ENCODE results near the gene VPS26A.

VPS26A gene

GRCh38 chr10:69179089-69179742, 55.2 kb downstream of the VPS26A start:
- DNase-seq (ENCODE audit: low spot score): no peak

- DNase-seq (ENCODE audit: low spot score): peak; percentile 90
Observed at GRCh38 chr10:69179743-69180524, 56.0 kb downstream of the VPS26A start, which contains the start of gene SUPV3L1. SUPV3L1 (plus strand) TSS chr10:69180234; CDS start chr10:69180292, 58 bp downstream.

DNA sequence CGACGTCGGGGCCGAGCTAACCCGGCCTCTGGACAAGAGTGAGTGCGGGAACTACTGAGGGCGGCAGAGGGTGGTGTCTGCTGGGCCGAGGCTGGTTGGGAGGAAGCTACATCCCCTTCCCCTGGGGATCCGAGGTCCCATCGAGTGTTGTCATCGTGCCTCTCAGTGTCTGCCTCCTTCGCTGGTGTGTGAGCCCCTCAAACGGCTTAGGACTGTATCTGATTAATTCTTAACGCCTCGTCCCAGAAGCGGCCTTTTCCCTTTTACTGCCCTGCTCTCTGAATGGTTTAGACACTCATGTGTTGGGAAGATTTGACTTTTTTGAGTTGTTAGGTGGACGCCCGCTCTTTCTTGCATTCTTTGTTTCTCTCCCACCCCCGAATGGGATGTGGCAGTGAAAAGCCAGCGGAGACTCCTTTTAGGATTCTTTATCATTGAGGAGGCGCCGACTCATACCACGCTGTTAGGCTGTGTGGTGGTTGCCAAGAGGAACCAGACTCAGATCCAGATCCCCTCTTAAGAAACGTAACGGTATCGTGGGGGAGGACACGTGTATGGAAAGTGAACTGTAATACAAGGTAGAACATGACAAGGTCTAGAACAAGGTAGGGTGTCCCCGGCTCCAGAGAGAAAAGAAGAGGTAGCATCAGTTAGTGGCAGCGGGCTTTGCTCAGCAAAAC, 56.7 kb downstream of the VPS26A start:
- DNase-seq (ENCODE audit: low spot score): no peak

GRCh38 chr10:69181433-69181832, 57.5 kb downstream of the VPS26A start:
- no peak for DNase-seq (ENCODE audit: low spot score)

GRCh38 chr10:69182005-69182404, 58.0 kb downstream of the VPS26A start:
- no peak for DNase-seq (ENCODE audit: low spot score)

DNA sequence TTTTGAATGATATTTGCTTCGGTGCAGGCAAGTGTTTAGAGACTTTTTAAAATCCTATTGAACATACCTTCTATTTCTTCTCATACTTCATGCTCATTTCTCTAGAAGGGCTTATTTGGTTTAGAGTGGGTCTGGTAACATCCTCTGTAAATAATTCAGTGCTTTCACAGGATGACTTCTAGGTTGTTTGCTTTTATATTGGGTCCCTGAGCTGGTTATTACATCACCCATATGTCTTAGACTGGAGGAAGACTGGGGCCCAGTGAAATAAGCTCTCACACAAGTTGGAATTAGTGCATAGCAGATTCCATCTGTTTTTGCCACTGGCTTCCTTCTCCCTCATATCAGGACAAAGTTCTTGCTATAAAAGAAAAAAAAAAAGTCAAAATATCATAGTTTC, 62.5 kb downstream of the VPS26A start:
- DNase-seq (ENCODE audit: low spot score): no peak

GRCh38 chr10:69201045-69201444, 77.1 kb downstream of the VPS26A start:
- no peak for DNase-seq (ENCODE audit: low spot score)

DNA sequence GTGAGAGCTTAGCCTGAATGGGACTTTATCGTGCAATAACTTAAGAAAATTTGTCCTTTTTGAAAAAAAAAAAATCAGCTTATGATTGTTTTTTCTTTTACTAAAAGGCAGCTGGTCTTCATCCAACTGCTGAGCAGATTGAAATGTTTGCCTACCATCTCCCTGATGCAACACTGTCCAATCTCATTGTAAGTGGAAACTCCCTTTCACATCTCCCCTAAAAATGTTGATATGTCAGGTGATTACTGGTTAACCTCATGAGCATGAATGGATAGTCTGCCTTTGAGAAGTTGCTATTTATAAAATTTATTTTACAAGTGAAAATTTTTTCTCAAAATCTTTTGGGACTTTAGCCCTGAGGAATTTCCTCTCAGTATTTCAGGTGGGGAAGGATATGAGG, 78.4 kb downstream of the VPS26A start:
- no peak for DNase-seq (ENCODE audit: low spot score)

DNA sequence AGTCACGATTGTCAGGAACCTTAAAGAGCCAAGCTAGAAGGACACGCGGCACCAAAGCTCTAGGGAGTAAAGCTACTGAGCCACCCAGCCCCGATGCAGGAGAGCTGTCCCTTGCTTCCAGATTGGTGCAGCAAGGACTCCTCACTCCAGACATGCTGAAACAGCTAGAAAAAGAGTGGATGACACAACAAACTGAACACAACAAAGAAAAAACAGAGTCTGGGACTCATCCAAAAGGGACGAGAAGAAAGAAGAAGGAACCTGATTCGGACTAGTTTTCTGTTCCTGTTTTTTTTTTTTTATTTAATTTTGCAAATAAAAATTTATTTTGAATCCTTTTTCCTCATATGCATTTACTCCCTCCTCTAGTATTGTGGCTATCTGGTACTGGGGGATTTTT, 84.8 kb downstream of the VPS26A start:
- DNase-seq (ENCODE audit: low spot score): no peak

GRCh38 chr10:69209787-69210484, 86.0 kb downstream of the VPS26A start:
- no peak for DNase-seq (ENCODE audit: low spot score)

- no peak for DNase-seq (ENCODE audit: low spot score)
Observed at GRCh38 chr10:69211104-69211503, 87.1 kb downstream of the VPS26A start.

GRCh38 chr10:69211524-69211923, 87.5 kb downstream of the VPS26A start:
- no peak for DNase-seq (ENCODE audit: low spot score)

- no peak for DNase-seq (ENCODE audit: low spot score)
Observed at GRCh38 chr10:69213591-69214311, 89.8 kb downstream of the VPS26A start.

GRCh38 chr10:69214666-69215131, 90.7 kb downstream of the VPS26A start:
- DNase-seq (ENCODE audit: low spot score): no peak

- peak; percentile 18 for DNase-seq (ENCODE audit: low spot score)
Observed at GRCh38 chr10:69215405-69216171, 91.6 kb downstream of the VPS26A start.

DNA sequence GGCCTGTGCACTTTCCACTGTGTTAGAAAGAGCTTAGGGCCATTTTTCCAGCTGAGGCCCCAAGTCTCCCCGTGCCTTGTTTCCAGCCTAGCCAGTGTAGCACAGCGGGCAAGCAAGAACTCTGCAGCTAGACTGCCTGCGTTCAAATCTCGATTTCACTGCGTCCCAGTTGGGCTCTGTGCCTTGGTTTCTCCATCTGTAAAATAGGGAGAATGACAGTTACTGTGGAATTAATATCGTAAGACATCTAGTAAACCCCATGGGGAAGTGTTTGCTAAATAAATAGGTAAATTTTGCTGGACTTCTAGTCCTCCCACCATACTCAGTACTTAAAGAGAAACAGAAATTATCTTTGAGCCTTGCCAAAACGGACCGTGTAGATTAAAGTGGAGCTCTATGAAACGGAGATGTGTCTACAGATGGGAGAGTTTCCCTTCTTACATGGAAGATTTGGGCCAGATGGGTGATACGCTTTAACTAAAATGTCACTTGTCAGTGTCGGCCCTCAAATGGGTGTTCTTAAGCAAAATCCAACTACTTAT, 92.7 kb downstream of the VPS26A start:
- DNase-seq (ENCODE audit: low spot score): no peak

- no peak for DNase-seq (ENCODE audit: low spot score)
Observed at GRCh38 chr10:69217119-69217754, 93.3 kb downstream of the VPS26A start.

GRCh38 chr10:69218831-69219230, 94.9 kb downstream of the VPS26A start:
- DNase-seq (ENCODE audit: low spot score): no peak

DNA sequence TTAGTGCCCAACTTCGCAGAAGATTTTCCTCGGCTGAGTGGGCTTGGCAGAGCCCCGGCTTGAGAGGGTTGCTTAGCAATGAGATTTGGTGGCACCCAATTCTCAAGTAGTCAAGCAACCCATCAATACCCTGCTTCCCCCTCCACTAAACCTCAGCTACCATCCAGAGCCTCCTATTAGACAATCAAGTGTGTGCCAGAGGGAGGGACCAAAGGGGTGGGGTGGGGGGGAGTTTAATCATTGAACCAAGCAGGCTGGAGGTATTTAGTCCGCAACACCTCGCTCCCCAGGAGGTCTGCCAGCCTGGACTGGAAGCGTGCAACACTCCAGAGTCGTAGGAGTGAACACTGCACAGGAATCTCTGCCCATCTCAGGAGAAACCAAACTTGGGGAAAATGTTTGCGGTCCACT, 96.1 kb downstream of the VPS26A start, which contains the start of gene HKDC1:
Gene HKDC1, plus strand, starts transcription at position 292 of the 411 bp plus-strand sequence. Its CDS starts 104 bp downstream, at position 396.
- no peak for DNase-seq (ENCODE audit: low spot score)

DNA sequence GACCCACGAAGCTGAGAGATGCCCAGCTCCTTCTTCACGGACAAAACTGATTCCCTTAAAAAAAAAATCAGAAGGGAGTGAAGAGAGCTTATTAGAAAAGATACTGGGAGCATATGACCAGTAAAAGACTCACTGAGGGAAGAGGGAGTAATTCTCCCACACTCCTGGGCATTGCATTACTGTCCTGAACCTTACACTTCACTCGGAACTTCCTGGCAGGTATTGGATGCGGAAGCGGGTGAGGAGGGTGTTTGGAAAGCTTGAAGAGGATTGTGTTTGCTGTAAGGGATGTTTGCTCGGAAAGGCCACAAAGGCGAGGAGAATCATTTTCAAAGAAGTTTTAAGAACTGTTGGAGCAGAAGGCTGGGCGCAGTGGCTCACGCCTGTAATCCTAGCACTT, 96.5 kb downstream of the VPS26A start:
- no peak for DNase-seq (ENCODE audit: low spot score)

Data from CD4-positive, alpha-beta T cell treated with Interleukin-15 for 4 hours (primary cell).